PFSK-1 (cell line): Measurements from ENCODE around the gene PPP2R5C.

Source experiments
- POLR2AphosphoS5 ChIP-seq: IDR thresholded peaks from 2 replicates; pipeline ENCODE4 v1.6.1; 2012; ENCODE audit warnings: low read depth, mild to moderate bottlenecking, control low read depth, low read length, moderate library complexity
- SIN3A ChIP-seq: IDR thresholded peaks from 2 replicates; pipeline ENCODE4 v1.6.1; 2012; ENCODE audit warnings: mild to moderate bottlenecking, low read length, moderate library complexity, borderline replicate concordance; ENCODE audit not compliant: insufficient read depth
- TAF1 ChIP-seq: IDR thresholded peaks from 2 replicates; pipeline ENCODE4 v1.6.1; 2012; ENCODE audit warnings: low read length, control low read depth, borderline replicate concordance; ENCODE audit not compliant: insufficient read depth
- TF ChIP-seq, protein P1 (sequence below), 2 experiments: IDR thresholded peaks; 2 replicates each; pipeline versions ENCODE4 v1.6.1 to v1.8.0; 2011 to 2012; ENCODE audit warnings: low read depth in 2 of 2, low read length in 2 of 2, control low read depth in 1 of 2, inconsistent platforms in 1 of 2, mild to moderate bottlenecking in 1 of 2, moderate library complexity in 1 of 2; ENCODE audit not compliant: insufficient read depth in 1 of 2

DNA sequence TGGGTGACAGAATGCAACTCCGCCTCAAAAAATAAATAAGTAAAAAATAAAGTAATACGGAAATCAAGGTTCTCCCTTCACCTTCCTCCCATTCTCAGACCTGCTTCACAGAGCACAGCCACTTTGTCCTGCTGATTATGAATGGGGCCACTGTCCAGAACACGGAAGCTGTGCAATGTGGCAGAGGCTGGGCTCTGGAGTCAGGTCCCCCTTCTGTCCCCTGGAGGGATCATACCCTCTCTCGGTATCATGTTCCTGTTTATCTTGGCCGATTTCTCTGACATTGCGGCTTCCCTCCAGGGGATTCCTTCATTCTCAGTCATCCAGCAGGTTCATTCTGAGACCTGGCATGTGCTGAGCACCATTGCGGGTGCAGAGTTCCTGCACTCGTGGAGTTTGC is 11.3 kb downstream of the PPP2R5C start:
- TF ChIP-seq POLR2AphosphoS5 (no peak), SIN3A (no peak), TAF1 (no peak)
- TF ChIP-seq, protein P1, sequence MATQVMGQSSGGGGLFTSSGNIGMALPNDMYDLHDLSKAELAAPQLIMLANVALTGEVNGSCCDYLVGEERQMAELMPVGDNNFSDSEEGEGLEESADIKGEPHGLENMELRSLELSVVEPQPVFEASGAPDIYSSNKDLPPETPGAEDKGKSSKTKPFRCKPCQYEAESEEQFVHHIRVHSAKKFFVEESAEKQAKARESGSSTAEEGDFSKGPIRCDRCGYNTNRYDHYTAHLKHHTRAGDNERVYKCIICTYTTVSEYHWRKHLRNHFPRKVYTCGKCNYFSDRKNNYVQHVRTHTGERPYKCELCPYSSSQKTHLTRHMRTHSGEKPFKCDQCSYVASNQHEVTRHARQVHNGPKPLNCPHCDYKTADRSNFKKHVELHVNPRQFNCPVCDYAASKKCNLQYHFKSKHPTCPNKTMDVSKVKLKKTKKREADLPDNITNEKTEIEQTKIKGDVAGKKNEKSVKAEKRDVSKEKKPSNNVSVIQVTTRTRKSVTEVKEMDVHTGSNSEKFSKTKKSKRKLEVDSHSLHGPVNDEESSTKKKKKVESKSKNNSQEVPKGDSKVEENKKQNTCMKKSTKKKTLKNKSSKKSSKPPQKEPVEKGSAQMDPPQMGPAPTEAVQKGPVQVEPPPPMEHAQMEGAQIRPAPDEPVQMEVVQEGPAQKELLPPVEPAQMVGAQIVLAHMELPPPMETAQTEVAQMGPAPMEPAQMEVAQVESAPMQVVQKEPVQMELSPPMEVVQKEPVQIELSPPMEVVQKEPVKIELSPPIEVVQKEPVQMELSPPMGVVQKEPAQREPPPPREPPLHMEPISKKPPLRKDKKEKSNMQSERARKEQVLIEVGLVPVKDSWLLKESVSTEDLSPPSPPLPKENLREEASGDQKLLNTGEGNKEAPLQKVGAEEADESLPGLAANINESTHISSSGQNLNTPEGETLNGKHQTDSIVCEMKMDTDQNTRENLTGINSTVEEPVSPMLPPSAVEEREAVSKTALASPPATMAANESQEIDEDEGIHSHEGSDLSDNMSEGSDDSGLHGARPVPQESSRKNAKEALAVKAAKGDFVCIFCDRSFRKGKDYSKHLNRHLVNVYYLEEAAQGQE (IDR thresholded peaks at IDR 0.05; ENCODE audit: insufficient read depth in 1 of 2, low read depth in 2 of 2, low read length in 2 of 2) = no peak
